ENCODE data around the gene TIGD1.
A peak's percentile ranks its signal among the peaks of the same experiment; 100 is the strongest.

The TIGD1 gene

DNA sequence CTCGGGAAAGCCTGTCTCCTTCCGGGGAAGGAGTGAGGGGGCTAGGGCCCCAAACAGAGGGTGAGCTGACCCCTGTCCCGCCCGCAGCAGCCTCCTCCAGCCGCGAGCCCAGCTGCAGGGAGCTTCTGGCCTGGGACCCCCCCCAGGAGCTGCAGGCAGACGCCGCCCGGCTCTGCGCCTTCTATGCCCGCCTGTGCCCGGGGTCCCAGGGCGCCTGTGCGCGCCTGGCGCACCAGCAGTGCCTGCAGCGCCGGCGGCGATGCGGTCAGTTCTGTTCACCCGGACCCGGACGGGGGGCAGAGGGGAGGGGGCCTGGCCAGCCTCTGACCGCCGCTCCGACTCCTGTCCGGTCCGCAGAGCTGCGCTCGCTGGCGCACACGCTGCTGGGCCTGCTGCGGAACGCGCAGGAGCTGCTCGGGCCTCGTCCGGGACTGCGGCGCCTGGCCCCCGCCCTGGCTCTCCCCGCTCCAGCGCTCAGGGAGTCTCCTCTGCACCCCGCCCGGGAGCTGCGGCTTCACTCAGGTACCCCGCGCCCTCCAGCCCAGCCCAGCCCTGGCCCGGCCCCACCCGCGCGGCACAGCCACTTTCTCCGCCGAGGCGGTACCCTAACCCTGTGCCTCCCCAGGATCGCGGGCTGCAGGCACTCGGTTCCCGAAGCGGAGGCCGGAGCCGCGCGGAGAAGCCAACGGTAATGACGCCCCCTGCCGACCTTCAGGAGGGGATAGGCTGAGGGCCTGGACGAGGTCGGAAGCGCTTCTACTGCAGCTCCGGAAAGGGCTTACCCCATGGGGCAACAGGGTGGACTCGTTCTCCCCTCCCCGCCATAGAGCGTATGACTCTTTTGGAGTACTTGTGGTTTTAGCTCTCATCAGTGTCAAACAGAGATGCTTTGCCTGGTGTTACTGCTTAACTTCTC is 26.4 kb downstream of the TIGD1 start:
- peak in 1 of 3 experiments; percentile 19 for DNase-seq (ENCODE audit: low read depth in 2 of 3, low spot score in 2 of 3)

DNA sequence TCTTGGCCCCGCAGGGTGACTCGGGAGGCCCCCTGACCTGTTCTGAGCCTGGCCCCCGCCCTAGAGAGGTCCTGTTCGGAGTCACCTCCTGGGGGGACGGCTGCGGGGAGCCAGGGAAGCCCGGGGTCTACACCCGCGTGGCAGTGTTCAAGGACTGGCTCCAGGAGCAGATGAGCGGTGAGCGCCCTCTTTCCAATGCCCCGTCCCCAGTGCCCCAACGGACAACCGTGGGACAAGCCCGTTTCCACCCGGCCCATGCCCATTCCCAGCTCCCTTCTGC is 27.0 kb downstream of the TIGD1 start:
- no peak for DNase-seq (ENCODE audit: low read depth in 2 of 3, low spot score in 2 of 3)

DNA sequence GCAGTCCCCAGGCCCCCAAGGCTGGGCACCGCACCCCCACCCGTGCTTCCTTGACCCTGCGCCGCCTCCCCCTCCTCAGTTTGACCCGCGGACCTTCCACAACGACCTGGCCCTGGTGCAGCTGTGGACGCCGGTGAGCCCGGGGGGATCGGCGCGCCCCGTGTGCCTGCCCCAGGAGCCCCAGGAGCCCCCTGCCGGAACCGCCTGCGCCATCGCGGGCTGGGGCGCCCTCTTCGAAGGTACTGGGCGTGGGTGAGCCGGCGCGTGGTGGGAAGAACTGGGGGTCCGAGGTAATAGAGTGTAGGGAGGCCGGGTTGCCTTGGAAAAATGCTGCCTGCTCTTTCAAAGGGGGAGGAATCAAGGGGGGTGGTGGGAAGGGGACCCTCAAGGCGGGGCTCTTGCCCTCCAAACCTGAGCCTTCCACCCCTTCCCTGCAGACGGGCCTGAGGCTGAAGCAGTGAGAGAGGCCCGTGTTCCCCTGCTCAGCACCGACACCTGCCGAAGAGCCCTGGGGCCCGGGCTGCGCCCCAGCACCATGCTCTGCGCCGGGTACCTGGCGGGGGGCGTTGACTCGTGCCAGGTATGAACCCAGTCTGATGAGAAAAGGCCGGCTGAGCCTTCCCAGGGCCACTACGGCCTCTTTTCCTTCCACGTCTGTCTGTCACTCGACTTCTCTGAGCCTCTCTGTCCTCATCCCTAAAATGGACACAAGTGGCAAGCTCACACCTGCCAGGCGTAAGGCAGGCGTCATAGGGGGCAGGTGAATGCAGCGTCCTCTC is 27.5 kb downstream of the TIGD1 start:
- no peak for DNase-seq (ENCODE audit: low read depth in 2 of 3, low spot score in 2 of 3)

DNA sequence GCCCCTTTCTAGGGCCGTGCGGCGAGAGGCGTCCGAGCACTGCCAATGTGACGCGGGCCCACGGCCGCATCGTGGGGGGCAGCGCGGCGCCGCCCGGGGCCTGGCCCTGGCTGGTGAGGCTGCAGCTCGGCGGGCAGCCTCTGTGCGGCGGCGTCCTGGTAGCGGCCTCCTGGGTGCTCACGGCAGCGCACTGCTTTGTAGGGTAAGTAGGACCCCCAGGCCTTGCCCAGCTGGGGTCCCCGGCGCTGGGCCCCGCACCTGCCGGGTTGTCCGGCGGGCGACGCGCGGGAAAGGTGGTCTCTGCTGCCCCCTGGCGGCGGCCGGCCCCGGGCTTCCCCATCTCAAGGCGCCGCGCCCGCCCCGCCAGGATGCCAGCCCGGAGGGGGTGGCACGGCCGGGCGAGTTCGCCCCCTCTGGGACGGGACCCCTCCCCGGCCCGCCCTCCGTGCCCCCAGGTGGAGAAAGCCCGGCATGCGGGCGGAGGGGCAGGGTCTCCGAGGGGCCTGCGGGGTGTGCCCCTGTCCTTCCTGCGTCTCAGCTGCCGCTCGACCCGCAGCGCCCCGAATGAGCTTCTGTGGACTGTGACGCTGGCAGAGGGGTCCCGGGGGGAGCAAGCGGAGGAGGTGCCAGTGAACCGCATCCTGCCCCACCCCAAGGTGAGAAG is 28.3 kb downstream of the TIGD1 start:
- DNase-seq (ENCODE audit: low read depth in 2 of 3, low spot score in 2 of 3) = peak; percentile 32 to 68 (median 66)

DNA sequence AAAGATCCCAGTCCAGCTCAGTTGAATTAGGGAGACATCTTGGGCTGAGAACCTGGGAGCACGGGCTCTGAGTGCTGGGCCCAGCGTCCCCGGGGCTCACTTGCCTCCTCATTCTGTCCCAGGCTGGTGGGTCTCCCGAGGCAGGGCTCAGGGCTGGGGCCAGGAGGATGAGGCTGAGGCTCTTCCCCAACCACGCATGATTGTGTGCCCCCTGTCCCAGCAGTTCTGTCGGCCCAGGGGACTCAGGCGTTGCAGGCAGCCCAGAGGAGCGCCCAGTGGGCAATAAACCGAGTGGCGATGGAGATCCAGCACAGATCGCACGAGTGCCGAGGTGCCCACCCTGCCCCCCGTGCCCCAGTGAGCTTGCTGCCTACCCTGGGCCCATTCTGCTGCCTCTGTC is 29.3 kb downstream of the TIGD1 start:
- DNase-seq (ENCODE audit: low read depth in 2 of 3, low spot score in 2 of 3) = no peak

DNA sequence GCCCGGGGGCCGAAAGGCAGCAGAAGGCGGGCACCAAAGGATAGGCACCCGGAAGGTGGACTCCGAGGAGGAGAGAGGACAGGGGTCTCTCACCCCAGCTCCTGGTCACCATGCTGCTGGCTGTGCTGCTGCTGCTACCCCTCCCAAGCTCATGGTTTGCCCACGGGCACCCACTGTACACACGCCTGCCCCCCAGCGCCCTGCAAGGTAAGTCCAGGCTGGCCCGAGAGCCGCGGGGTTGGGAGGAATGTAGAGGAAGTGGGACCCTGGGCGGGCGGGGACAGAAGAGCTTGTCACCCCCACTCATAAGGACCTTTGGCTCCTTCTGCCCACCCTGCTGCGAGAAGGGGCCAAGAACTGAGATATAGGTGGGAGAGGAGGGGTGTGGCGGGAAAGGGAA is 29.9 kb downstream of the TIGD1 start:
- no peak for DNase-seq (ENCODE audit: low read depth in 2 of 3, low spot score in 2 of 3)

DNA sequence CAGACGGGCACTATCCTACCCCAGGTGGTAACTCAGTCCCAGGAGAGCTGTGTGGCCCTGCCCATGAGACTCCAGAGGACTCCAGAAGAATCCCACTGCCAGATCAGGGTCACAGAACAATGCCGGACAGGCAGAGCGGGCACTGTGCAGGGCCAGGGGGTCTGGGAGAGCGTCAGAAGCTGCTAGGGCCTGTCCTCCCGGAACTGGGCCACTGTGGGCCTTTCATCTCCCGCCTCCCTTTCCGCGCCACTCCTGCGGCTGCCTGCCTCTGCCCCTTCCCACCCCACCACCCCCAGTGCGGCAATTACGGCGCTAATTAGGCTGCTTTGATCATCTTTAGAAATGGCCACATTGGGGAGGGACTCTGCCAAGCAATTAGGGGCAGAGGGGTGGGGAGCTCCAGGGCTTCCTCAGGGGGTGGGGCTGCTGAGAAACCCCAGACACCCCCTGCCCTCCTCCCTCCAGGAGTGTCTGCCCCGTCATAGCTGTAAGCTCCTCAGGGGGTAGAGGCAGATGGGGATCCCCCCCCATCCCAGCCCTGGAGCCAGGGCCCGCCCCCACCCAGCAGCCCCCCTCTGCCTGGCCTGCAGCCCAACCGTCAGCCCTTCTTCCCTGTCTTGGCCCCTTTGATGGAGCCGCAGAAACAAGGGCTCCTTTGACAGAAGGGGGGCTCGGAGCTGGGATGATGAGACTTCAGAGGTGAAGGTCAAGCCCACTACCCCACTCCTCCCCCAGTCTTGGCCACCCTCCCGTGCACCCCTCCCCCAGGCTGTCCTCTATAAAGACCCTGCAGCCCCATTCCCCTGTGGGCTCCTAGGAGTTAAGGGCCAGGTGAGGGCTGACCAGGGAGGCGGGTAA is 30.5 kb downstream of the TIGD1 start, which contains the start of gene PRSS56:
PRSS56 (plus strand) TSS at position 808 of the 858 bp plus-strand sequence. CDS start 211 bp downstream, outside the sequence.
- no peak for DNase-seq (ENCODE audit: low read depth in 2 of 3, low spot score in 2 of 3)

DNA sequence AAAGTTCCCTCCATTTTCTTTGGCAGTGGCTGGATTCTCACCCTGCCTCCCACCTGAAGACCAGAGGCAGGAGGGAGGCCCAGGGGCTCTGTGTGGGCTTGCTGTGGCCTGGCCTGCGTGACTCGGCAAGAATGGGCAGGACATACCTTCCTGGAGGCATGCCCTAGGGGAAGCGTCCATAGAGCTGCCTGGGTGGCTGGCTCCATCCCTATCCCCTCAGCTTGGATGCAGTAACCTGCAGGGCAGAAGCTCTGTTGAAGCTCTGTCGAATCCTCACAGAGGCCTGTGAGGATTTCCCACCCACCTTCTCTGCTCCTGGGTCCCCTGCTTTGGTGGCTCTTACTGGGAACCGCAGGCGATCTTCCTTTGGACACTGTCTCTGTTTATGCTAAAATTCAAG is 31.5 kb downstream of the TIGD1 start:
- no peak for DNase-seq (ENCODE audit: low read depth in 2 of 3, low spot score in 2 of 3)

DNA sequence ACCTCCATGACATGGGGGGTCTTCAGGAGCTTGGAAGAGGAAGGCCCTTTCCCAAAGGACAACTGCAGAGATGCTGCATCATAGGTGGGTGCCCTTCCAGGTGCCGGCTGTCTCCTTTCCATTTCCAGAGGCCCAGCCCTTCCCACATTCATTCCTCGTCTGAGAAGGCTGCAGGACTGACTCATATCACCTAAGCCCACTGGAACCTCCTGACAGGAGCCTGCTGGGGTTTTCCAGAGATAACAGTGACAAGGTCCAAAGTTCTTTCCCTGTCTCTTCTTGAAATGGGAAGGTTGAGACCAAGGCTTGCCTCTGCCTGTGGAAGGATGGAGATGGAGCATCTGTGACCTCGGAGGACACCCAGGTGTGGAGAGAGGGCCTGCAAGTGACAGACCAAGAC is 33.8 kb downstream of the TIGD1 start:
- no peak for DNase-seq (ENCODE audit: low read depth in 2 of 3, low spot score in 2 of 3)

DNA sequence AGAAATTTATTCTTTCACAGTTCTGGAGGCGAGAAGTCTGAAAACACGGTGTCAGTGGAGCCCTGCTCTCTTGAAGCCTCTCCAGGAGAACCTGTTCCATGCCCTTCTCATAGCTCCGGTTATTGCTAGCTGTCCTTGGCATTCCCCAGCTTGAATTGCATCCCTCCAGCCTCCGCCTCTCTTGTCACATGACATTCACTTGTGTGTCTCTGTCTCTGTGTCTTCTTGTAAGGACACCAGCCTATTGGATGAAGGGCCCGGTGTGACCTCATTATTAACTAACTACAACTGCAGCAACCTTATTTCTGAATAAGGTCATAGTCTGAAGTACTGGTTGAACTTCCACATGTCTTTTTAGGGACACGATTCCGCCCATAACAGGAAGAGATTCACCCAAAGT is 34.7 kb downstream of the TIGD1 start:
- DNase-seq (ENCODE audit: low read depth in 2 of 3, low spot score in 2 of 3) = no peak

DNA sequence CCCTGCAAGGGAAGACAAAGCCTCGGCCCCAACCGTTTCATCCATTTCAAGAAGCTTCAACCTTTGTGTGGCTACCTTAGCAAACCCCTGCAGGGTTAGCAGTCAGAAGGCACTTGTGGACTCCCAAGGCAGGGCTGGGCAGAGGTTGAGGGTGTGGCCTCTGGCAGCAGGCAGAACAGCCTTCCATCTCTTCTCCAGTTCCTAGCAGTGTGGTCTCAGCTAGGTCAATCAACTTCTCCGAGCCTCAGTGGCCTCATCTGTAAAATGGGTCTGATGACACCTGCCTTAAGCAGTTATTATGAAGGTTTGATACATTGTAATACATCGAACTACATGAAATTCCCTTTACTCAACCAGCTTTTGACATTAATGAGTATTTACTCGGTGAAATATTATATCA is 37.0 kb downstream of the TIGD1 start:
- DNase-seq (ENCODE audit: low read depth in 2 of 3, low spot score in 2 of 3) = no peak

DNA sequence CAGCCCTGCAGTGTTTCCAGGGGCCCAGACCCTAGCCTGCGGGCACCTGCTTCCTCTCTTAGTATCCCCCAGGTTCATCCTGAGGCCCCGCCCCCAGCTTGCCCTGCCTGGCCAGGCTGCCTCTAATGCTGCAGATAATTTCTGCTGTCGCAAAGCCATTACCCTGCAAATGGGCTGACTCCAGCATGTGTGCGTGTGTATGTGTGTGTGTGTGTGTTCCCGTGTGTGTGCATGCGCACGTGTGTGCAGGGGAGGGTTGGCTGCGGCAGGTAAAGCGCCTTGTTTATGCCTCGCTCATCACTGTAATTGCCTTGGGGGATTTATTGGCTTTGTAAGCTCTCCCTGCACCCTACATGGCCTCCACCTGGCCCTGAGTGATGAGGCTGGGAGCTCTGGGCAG is 37.8 kb downstream of the TIGD1 start:
- DNase-seq (ENCODE audit: low read depth in 2 of 3, low spot score in 2 of 3) = no peak

DNA sequence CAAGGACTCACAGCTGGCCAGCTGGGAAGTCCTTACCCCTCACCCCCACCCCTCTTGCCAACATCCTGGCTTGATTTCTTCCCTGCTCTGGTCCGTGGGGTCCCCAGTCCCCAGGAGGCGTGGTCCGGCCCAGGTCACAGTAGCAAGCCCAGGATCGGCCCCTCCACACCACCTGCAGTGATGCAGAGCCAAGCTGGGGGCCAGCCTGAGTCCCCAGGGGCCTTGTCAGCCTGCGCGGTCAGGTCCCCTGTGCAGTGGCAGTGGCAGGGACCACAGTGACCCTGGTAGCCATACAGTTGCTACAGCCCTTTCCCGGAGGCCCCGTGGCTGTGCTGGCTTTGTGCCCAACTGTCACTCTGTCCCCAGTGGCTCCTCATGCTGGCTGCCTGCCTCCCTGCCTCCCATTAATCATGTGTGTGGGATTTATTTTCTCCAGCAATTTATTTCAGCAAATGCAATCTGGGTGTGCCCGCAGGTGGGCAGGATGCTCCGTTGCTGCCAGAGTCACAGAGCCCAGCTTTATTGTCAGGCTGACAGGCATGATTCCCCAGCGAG is 38.9 kb downstream of the TIGD1 start:
- DNase-seq (ENCODE audit: low read depth in 2 of 3, low spot score in 2 of 3) = no peak

DNA sequence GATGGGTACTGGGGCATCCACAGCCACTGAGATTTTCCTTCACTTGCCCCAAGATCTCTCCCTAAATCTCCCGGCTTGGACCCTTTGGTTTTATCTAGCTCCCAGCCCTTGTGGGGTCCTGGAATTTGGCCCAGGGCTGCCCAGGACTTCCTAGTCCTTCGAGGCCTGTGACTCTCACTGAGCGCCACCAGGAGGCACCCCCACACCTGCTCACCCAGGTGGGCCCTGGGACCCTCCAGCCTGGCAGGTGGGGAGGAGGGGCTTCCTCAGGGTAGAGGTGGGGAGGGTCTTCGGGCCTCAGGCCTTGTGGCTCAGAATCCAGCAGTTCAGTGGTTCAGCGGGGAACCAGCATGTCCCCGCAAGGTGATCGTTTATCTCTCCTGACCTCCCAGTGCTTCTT is 42.1 kb downstream of the TIGD1 start:
- no peak for DNase-seq (ENCODE audit: low read depth in 2 of 3, low spot score in 2 of 3)

DNA sequence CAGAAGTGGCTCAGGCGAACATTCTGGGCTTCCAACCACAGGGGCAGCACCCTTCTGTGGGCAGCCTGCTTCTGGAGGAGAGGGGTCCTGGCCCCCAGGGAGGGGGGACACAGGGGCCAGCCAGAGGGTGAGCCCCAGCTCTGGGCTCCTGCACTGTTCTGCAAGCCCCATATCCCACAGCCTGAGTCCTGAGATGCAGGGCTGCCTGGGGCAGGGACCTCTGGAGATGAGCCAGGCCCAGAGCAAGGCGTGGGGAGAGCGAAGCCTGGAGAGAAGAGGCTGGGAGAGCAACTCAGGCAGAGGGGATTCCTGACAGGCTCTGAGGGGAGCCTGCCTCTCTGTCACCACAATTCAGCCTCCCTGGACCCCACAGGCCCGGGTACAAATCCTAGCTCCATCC is 43.6 kb downstream of the TIGD1 start:
- no peak for DNase-seq (ENCODE audit: low read depth in 2 of 3, low spot score in 2 of 3)

DNA sequence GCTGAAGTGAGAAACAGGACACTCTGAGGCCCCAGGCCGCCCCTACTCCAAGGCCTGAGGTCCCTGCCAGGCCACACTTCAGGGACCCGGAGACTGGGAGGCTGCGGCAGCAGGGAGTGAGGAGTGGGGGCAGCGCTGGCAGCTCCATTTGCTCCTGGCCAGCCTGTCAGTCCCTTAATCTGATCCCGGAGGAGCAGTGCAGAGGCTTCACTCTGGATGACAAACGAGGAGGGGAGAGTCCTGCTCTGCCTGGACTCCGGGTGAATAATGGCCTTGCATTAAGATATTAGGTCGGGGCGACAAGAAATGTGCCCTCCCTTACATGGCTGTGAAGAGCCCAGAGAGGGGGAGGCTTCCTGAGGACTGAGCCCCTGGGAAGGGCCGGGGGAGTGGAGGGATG is 44.5 kb downstream of the TIGD1 start:
- no peak for DNase-seq (ENCODE audit: low read depth in 2 of 3, low spot score in 2 of 3)

DNA sequence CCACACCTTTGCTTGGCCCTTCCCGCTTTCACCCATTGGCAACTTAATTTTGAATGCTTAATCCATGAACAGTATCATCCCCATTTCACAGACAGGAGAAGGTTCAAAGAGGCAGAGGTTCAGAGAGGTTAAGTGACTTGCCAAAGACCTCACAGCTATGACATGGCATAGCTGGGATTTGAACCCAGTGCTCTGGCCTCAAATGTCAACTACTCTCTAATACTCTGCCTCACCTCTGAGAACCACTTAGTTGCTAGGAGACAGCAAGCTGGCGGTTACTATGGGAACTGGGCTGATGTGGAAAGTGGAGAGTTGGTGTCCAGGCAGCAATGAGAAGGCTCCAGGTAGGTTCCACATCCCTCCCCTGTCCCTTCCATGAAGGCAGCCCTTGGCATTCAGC is 45.9 kb downstream of the TIGD1 start:
- no peak for DNase-seq (ENCODE audit: low read depth in 2 of 3, low spot score in 2 of 3)

DNA sequence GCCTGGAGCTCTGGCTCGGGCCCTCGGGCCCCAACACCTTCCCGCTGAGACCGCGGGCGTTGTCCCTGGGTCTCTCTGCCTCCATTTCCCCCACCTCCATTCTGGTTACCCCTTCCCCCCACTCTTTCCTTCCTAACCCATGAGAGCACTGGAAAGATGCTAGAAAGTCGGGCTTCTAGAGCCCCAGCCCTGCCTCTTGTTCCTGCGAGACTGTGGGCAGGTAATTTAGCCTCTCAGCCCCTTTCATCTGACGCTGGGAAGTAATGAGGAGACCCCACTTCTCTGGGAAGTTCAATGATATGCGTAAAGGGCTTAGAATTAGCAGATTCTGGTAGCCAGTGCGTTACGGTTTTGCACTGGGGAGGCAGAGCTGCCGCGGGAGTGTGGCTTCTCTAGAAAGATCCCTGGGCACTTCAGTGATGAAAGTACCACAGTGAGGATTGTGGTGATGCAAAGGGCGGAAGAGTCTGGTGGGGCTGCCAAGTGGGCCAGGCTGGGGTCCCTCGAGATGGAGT is 46.5 kb downstream of the TIGD1 start:
- no peak for DNase-seq (ENCODE audit: low read depth in 2 of 3, low spot score in 2 of 3)

DNA sequence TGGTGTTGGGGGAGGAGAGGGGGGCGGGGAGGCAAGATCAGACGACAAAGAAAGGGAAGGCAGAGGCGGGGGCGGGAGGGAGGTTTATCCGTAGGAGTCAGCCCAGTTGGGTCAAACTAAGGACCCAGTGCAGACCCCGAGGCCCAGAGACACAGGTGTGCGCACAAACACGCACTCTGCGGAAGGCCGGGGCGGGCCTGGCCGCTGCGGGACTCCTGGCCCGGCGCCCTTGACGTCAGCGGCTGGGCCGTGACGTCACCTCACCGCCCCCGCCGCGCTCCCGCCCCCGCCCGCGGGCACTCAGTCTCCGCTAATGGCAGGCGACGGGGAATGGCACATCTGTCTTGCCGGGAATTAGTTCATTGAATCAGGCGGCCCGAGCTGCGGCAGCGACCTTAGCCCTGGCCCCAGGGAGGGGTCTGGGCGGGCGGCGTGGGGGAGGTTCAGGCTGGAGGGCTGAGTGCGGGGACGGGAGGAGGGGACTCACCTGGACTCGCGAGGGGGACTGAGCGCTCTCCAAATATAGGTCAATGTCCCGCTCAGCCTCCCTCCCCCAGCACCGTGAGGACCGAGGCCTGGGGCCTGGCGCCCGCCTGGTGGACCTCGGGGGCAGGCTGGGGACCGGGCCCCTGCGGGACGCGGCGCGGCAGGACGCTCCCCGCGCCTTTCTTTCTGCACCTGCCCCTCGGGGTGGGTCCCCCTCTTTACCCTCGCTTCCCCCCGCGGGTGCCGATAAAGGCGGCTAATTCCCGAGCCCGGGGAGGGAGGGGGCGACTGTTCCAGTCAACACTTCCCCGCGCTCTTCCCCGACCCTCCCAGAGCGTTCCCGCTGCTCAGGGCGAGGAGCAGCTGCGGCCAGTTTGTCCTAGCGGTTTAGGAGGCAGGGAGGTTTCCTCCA is 47.2 kb downstream of the TIGD1 start:
- DNase-seq (ENCODE audit: low read depth in 2 of 3, low spot score in 2 of 3) = no peak

Measured in activated CD8-positive, alpha-beta memory T cell treated with anti-CD3 and anti-CD28 coated beads for 48 hours (primary cell).